ENCODE data around the gene UXS1. TPM values are rescaled to one million over a fixed set of nuclear protein-coding genes. Genes with fewer than 3 reads are reported as not detected.

The UXS1 gene
- total and polyA plus RNA-seq, 2 donors (not counting 3 experiments of a cell fraction or from before 2014, with no cell fraction given) = 34.2 to 43.2 TPM

DNA sequence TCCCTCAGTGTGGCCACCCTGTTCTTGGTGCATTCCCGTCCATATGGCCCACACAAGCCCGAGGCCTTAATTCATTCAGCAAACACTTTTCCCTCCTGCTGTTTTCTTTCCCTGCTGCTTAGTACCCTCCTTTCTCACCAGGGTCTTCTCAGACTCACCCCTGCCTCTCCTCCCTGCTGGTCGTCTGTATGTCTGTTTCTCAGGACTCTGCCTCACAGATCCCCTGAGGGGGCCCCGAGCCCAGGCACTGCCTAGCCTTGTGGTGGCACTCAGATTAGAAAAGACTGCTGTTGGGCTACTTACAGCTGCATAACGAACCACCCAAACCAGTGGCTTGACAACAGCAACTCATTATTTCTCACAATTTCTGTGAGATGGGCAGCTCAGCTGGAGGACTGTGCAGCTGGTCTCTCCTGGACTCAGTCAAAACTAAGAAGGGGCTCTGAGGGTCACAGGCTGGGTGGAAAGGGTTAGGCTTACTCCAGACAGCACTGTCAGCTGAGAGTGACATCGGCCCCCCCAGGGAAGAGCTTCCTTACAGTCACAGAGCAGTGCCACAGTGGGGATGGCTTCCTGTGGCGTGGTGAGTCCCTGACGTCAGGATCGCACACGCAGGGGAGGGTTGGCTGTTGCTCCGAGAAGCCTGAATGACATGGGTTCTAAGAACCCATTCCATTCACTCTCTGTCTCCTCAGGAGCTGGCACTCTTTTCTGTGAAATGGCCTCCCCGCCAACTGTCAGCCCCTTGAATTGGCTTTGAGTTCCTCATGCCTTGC is 139.0 kb downstream of the UXS1 start:
- Histone ChIP-seq H3K9me3 (replicated peaks; ENCODE audit: control insufficient read depth, insufficient read depth, low read length) (no peaks in the 10 kb centered on the region), H3K27ac (ENCODE audit: insufficient read depth, low read depth, low read length) (no peak overlapping the region), H3K9me1 (replicated peaks; ENCODE audit: control insufficient read depth, extremely low read depth, insufficient read depth, low read length) (no peaks in the 10 kb centered on the region), H3K4me3 (replicated peaks in 1 of 3; ENCODE audit: insufficient read depth in 1 of 3, low read depth in 1 of 3, low read length in 3 of 3) (no peak overlapping the region), H2AFZ (ENCODE audit: low read depth, low read length) (no peak overlapping the region), H3K4me1 (ENCODE audit: control insufficient read depth, extremely low read depth, insufficient read depth, low read length) (no peaks in the 10 kb centered on the region), H3K27me3 (ENCODE audit: control insufficient read depth in 2 of 2, insufficient read depth in 2 of 2, low read length in 2 of 2) (no peaks in the 10 kb centered on the region), H3K36me3 (ENCODE audit: control insufficient read depth in 2 of 2, extremely low read depth in 1 of 2, insufficient read depth in 2 of 2, low read length in 2 of 2) (no peaks in the 10 kb centered on the region), H3K79me2 (ENCODE audit: control insufficient read depth, insufficient read depth, low read length) (no peaks in the 10 kb centered on the region), H3K9ac (replicated peaks; ENCODE audit: extremely low read depth, insufficient read depth, low read length) (no peak overlapping the region), H4K20me1 (replicated peaks; ENCODE audit: control insufficient read depth, extremely low read depth, insufficient read depth, low read length) (no peaks in the 10 kb centered on the region), H3K4me2 (ENCODE audit: insufficient read depth, low read length) (no peak overlapping the region)
- CTCF ChIA-PET = no interaction called here
- intact Hi-C loops (cut with micrococcal nuclease) = no loop called here
- dilution Hi-C loops (cut with MboI; ENCODE audit: extremely low pct_ligation_motif_present, low sequenced_read_pairs) = no loop called here
- TF ChIP-seq JUN (IDR thresholded peaks at IDR 0.05; ENCODE audit: borderline replicate concordance, insufficient read depth, insufficient read length, low read depth) (no peak), MYC (IDR thresholded peaks at IDR 0.05; ENCODE audit: low read depth, low read length) (no peak), POLR2A (IDR thresholded peaks at IDR 0.05; ENCODE audit: low read depth, low read length) (no peak), EZH2 (IDR thresholded peaks at IDR 0.05; ENCODE audit: borderline replicate concordance, low read depth, low read length, severe bottlenecking) (no peak), GATA2 (IDR thresholded peaks at IDR 0.05; ENCODE audit: insufficient read depth, insufficient read length, low read depth, low read length) (no peak), FOS (IDR thresholded peaks at IDR 0.05; ENCODE audit: borderline replicate concordance, insufficient read depth, low read length) (no peak), POLR2AphosphoS5 (IDR thresholded peaks at IDR 0.05; ENCODE audit: insufficient read depth, low read depth, low read length) (no peak)
- TF ChIP-seq, protein P1, sequence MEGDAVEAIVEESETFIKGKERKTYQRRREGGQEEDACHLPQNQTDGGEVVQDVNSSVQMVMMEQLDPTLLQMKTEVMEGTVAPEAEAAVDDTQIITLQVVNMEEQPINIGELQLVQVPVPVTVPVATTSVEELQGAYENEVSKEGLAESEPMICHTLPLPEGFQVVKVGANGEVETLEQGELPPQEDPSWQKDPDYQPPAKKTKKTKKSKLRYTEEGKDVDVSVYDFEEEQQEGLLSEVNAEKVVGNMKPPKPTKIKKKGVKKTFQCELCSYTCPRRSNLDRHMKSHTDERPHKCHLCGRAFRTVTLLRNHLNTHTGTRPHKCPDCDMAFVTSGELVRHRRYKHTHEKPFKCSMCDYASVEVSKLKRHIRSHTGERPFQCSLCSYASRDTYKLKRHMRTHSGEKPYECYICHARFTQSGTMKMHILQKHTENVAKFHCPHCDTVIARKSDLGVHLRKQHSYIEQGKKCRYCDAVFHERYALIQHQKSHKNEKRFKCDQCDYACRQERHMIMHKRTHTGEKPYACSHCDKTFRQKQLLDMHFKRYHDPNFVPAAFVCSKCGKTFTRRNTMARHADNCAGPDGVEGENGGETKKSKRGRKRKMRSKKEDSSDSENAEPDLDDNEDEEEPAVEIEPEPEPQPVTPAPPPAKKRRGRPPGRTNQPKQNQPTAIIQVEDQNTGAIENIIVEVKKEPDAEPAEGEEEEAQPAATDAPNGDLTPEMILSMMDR (IDR thresholded peaks at IDR 0.05; ENCODE audit: extremely low read depth in 1 of 2, insufficient read depth in 1 of 2, low read depth in 1 of 2, low read length in 2 of 2) = no peak
- TF ChIP-seq, protein P2, sequence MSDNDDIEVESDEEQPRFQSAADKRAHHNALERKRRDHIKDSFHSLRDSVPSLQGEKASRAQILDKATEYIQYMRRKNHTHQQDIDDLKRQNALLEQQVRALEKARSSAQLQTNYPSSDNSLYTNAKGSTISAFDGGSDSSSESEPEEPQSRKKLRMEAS (IDR thresholded peaks at IDR 0.05; ENCODE audit: insufficient read depth, insufficient read length) = no peak
- no TSS peak for BruUV-seq (replicated peaks)
- POLR2A ChIA-PET = no interaction called here
- no peak for DNase-seq (ENCODE audit: low read depth, low spot score)
- FAIRE-seq = no peak
